ENCODE measurements around the gene GJB2. TPM values are rescaled to one million over a fixed set of nuclear protein-coding genes. Genes with fewer than 3 reads are reported as not detected.

Gene GJB2
- total RNA-seq, 1 donor from 2014 or later, result 5.7 TPM

GRCh38 chr13:20142023-20142926 lies 50.5 kb downstream of the GJB2 start:
- H3K4me3 ChIP-seq (ENCODE audit: low read depth, low read length), result no peak overlapping the region
- no peak for DNase-seq (ENCODE audit: low read depth)
- TF ChIP-seq CTCF (conservative IDR thresholded peaks at IDR 0.05; ENCODE audit: low read depth, low read length), result no peak

GRCh38 chr13:20141238-20142022 lies 51.3 kb downstream of the GJB2 start:
- DNase-seq (ENCODE audit: low read depth), result no peak
- TF ChIP-seq CTCF (conservative IDR thresholded peaks at IDR 0.05; ENCODE audit: low read depth, low read length), result no peak
- H3K4me3 ChIP-seq (ENCODE audit: low read depth, low read length), result no peak overlapping the region

GRCh38 chr13:20140487-20140886 lies 52.3 kb downstream of the GJB2 start:
- no peak for TF ChIP-seq CTCF (conservative IDR thresholded peaks at IDR 0.05; ENCODE audit: low read depth, low read length)
- DNase-seq (ENCODE audit: low read depth), result no peak

GRCh38 chr13:20137875-20138274 lies 54.9 kb downstream of the GJB2 start:
- no peak overlapping the region for H3K4me3 ChIP-seq (ENCODE audit: low read depth, low read length)
- DNase-seq (ENCODE audit: low read depth), result no peak
- TF ChIP-seq CTCF (conservative IDR thresholded peaks at IDR 0.05; ENCODE audit: low read depth, low read length), result no peak

More at GRCh38 chr13:20140487-20140886, 52.3 kb downstream of the GJB2 start:
- no peak overlapping the region for H3K4me3 ChIP-seq (ENCODE audit: low read depth, low read length)

Other genes starting within 250 kb of the GJB2 start
- 27.9 and 28.4 TPM in 2 replicates for gene ZMYM2, start 234.2 kb downstream of the GJB2 start, total RNA-seq
- 0.14 and 0.58 TPM in 2 replicates for gene GJA3, start 31.9 kb downstream of the GJB2 start, total RNA-seq
- gene GJB6, start 39.4 kb upstream of the GJB2 start, total RNA-seq, result 0.29 TPM in 1 of 2 replicates, not detected in the other

Measured in epithelial cell of proximal tubule (primary cell).